Sigmoid colon (tissue), 7 donors: ENCODE data around the gene FBXO34. TPM values are rescaled to one million over a fixed set of nuclear protein-coding genes. Genes with fewer than 3 reads are reported as not detected.

Source experiments
- DNase-seq: peaks from one replicate; pipeline ENCODE4 v3.0.0-alpha.2; 2019
- H3K27ac ChIP-seq, 4 donors: fragments of 200-600 bp; sonication (generic); one replicate each; pipeline ENCODE4 v1.5.1; 2016 to 2019; ENCODE audit warnings: mild to moderate bottlenecking in 1 of 4
- H3K27me3 ChIP-seq, 3 donors: fragments of 200-600 bp; sonication (generic); one replicate each; pipeline ENCODE4 v1.5.1; 2019; ENCODE audit warnings: mild to moderate bottlenecking in 1 of 3
- H3K36me3 ChIP-seq, 4 donors: fragments of 200-600 bp; sonication (generic); one replicate each; pipeline ENCODE4 v1.5.1; 2016 to 2019
- H3K4me1 ChIP-seq, 4 donors: fragments of 200-600 bp; sonication (generic); one replicate each; pipeline ENCODE4 v1.5.1; 2017 to 2019
- H3K4me3 ChIP-seq, 4 donors: fragments of 200-600 bp; sonication (generic); one replicate each; pipeline ENCODE4 v1.5.1; 2017 to 2019; ENCODE audit warnings: mild to moderate bottlenecking in 2 of 4, moderate library complexity in 1 of 4
- H3K9me3 ChIP-seq, 4 donors: fragments of 200-600 bp in 3 of 4; sonication (generic) in 3 of 4; one replicate each; pipeline versions ENCODE4 v1.5.1 to v1.6.1; 2013 to 2019
- CTCF ChIP-seq, 4 experiments: fragments of 450-650 bp in 3 of 4; fragments of 200-600 bp in 1 of 4; IDR thresholded peaks; one replicate each; pipeline ENCODE4 v1.5.1; 2016 to 2019; ENCODE audit warnings: antibody characterized with exemption in 4 of 4, mild to moderate bottlenecking in 3 of 4, moderate library complexity in 2 of 4
- EP300 ChIP-seq, 4 donors: sonication (generic); formaldehyde crosslinking; IDR thresholded peaks; one replicate each; pipeline ENCODE4 v1.6.1; 2017; ENCODE audit warnings: antibody characterized with exemption in 4 of 4
- POLR2A ChIP-seq, 2 donors: fragments of 450-650 bp; IDR thresholded peaks; one replicate each; pipeline ENCODE4 v1.6.1; 2016; ENCODE audit warnings: antibody characterized with exemption in 2 of 2, mild to moderate bottlenecking in 2 of 2, moderate library complexity in 2 of 2
- POLR2AphosphoS5 ChIP-seq, 4 donors: sonication (generic); formaldehyde crosslinking; IDR thresholded peaks; one replicate each; pipeline ENCODE4 v1.6.1; 2017; ENCODE audit warnings: antibody characterized with exemption in 4 of 4
- WGBS, 2 donors: extraction: QIAGEN DNeasy Blood & Tissue Kit; methylation state at CpG; one replicate each; pipeline ENCODE4 v1.1.7; 2013; 5-methylcytosine and 5-hydroxymethylcytosine counted together
- intact Hi-C: fragments of 100-400 bp; cut with DNase I; formaldehyde crosslinking; loops from one replicate; pipeline ENCODE4 v1.15.1; 2023
- polyA plus RNA-seq, 3 donors: library from polyadenylated mRNA; stranded (reverse); fragments of 200-250 nt; gene quantifications; one replicate each; pipeline ENCODE4 v1.2.3, GENCODE V29; 2013
- total RNA-seq, 4 donors: library from RNA; depleted of rRNA; stranded (reverse); fragments of >200 nt; gene quantifications; one replicate each; pipeline ENCODE4 v1.1.0, GENCODE V29; 2016
- donor health status: healthy with polysubstance abuse.
- donor health status: Bipolar disorder and iron deficiency.
- donor health status: healthy.

FBXO34 gene
- total and polyA plus RNA-seq, 7 donors, result 15.3 to 36.0 (median 18.6) TPM

DNA sequence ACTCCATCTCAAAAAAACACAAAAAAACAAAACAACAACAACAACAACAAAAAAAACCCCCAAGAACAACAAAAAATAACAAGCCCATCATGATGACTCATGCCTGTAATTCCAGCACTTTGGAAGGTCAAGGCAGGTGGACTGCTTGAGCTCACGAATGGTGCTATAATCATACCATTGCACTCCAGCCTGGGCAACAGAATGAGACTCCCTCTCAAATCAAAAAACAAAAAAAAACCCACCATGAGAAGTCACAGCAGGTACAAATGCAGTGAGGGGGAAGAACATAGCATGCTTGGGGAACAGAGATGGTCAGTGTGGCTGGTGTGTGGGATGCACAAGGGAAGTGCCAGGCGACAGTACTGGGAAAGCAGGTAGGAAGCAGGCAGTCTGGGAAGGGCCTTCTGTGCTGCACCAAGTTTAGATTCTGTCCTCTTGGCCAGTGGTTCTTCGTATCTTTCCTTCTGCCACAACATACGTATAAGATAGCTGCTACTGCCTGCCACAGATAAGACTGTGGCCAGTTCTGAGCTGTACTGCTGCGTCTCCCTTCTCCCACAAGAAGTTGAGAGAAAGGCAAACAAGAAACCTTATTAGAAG lies 112.4 kb downstream of the FBXO34 start:
- WGBS, 2 donors, result 82 to 92% methylated on average over 5 of the region's 5 CpGs
- no peak for TF ChIP-seq CTCF (IDR thresholded peaks at IDR 0.05)
- no peak for TF ChIP-seq EP300 (IDR thresholded peaks at IDR 0.05)
- TF ChIP-seq POLR2A (IDR thresholded peaks at IDR 0.05), result no peak
- TF ChIP-seq POLR2AphosphoS5 (IDR thresholded peaks at IDR 0.05), result no peak
- H3K36me3 ChIP-seq, result peaks cover 20 to 77% (median 25%) of the 10 kb centered on the region in 4 donors
- no peak for DNase-seq
- H3K27me3 ChIP-seq, result no peaks in the 10 kb centered on the region
- intact Hi-C loops, result no loop called here
- no peak overlapping the region for H3K4me3 ChIP-seq
- H3K27ac ChIP-seq, result peak overlapping the region in 2 of 4 donors; percentile 6 to 60
- peaks cover 0 to 11% (median 7%) of the 10 kb centered on the region in 4 donors for H3K4me1 ChIP-seq
- H3K9me3 ChIP-seq, result no peaks in the 10 kb centered on the region

- TF ChIP-seq POLR2A (IDR thresholded peaks at IDR 0.05), result no peak
- TF ChIP-seq CTCF (IDR thresholded peaks at IDR 0.05), result no peak
- TF ChIP-seq EP300 (IDR thresholded peaks at IDR 0.05), result no peak
- no peak for TF ChIP-seq POLR2AphosphoS5 (IDR thresholded peaks at IDR 0.05)
- Histone ChIP-seq H3K36me3 (peaks cover 14 to 68% (median 19%) of the 10 kb centered on the region in 4 donors), H3K9me3 (no peaks in the 10 kb centered on the region), H3K27ac (no peak overlapping the region), H3K4me3 (no peak overlapping the region), H3K4me1 (peaks cover 0 to 20% (median 16%) of the 10 kb centered on the region in 4 donors), H3K27me3 (no peaks in the 10 kb centered on the region)
- 89 to 93% methylated on average over 3 of the region's 3 CpGs for WGBS, 2 donors
- intact Hi-C loops, result no loop called here
- no peak for DNase-seq
These were observed 113.3 kb downstream of the FBXO34 start for GRCh38 chr14:55384536-55384935.

GRCh38 chr14:55386037-55386808 lies 115.0 kb downstream of the FBXO34 start:
- TF ChIP-seq POLR2AphosphoS5 (IDR thresholded peaks at IDR 0.05) (no peak), POLR2A (IDR thresholded peaks at IDR 0.05) (no peak), CTCF (IDR thresholded peaks at IDR 0.05) (no peak), EP300 (IDR thresholded peaks at IDR 0.05) (no peak)
- Histone ChIP-seq H3K4me1 (peaks cover 0 to 26% (median 21%) of the 10 kb centered on the region in 4 donors), H3K27ac (no peak overlapping the region), H3K9me3 (no peaks in the 10 kb centered on the region), H3K27me3 (no peaks in the 10 kb centered on the region), H3K4me3 (no peak overlapping the region), H3K36me3 (peaks cover 4 to 58% (median 14%) of the 10 kb centered on the region in 4 donors)
- intact Hi-C loops, result no loop called here
- DNase-seq, result no peak
- 54 to 74% methylated on average over 6 of the region's 6 CpGs for WGBS, 2 donors

DNA sequence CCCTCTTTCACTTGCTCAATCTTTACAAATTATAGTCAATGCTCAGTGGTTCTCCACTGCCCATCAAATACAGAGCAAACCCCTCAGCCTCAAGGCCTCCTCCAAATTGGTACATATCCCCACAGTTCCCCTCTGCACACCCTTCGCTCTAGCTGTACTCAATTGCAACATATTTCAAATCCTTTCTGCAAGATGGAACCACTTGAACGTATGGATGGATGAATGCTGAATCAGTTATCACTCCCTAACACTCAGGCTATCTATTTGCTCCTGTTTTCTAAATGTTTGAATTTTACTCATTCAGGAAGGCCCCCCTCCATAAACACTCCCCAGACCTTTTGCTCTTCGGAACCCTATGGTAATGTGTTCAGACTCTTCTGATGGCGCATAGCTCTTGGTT lies 115.9 kb downstream of the FBXO34 start:
- WGBS, 2 donors, result 98% methylated on average over 4 of the region's 4 CpGs
- Histone ChIP-seq H3K4me1 (peaks cover 0 to 26% (median 21%) of the 10 kb centered on the region in 4 donors), H3K27me3 (no peaks in the 10 kb centered on the region), H3K4me3 (no peak overlapping the region), H3K36me3 (peaks cover 0 to 49% (median 5%) of the 10 kb centered on the region in 4 donors), H3K9me3 (no peaks in the 10 kb centered on the region), H3K27ac (no peak overlapping the region)
- DNase-seq, result no peak
- intact Hi-C loops, result no loop called here
- TF ChIP-seq POLR2A (IDR thresholded peaks at IDR 0.05), result no peak
- TF ChIP-seq CTCF (IDR thresholded peaks at IDR 0.05), result no peak
- no peak for TF ChIP-seq POLR2AphosphoS5 (IDR thresholded peaks at IDR 0.05)
- TF ChIP-seq EP300 (IDR thresholded peaks at IDR 0.05), result no peak
